GM12873 (cell line): ENCODE measurements around the gene RIN3.

Experiments used
- TF ChIP-seq, protein P1 (sequence below): IDR thresholded peaks from 2 replicates; pipeline ENCODE4 v1.5.1; 2012; ENCODE audit warnings: low read depth, mild to moderate bottlenecking, moderate library complexity, low read length, control low read depth; ENCODE audit not compliant: insufficient read depth; ENCODE audit errors: missing control alignments

The RIN3 gene

GRCh38 chr14:92527721-92528120 lies 14.1 kb downstream of the RIN3 start:
- TF ChIP-seq, protein P1, sequence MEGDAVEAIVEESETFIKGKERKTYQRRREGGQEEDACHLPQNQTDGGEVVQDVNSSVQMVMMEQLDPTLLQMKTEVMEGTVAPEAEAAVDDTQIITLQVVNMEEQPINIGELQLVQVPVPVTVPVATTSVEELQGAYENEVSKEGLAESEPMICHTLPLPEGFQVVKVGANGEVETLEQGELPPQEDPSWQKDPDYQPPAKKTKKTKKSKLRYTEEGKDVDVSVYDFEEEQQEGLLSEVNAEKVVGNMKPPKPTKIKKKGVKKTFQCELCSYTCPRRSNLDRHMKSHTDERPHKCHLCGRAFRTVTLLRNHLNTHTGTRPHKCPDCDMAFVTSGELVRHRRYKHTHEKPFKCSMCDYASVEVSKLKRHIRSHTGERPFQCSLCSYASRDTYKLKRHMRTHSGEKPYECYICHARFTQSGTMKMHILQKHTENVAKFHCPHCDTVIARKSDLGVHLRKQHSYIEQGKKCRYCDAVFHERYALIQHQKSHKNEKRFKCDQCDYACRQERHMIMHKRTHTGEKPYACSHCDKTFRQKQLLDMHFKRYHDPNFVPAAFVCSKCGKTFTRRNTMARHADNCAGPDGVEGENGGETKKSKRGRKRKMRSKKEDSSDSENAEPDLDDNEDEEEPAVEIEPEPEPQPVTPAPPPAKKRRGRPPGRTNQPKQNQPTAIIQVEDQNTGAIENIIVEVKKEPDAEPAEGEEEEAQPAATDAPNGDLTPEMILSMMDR, result no peak

DNA sequence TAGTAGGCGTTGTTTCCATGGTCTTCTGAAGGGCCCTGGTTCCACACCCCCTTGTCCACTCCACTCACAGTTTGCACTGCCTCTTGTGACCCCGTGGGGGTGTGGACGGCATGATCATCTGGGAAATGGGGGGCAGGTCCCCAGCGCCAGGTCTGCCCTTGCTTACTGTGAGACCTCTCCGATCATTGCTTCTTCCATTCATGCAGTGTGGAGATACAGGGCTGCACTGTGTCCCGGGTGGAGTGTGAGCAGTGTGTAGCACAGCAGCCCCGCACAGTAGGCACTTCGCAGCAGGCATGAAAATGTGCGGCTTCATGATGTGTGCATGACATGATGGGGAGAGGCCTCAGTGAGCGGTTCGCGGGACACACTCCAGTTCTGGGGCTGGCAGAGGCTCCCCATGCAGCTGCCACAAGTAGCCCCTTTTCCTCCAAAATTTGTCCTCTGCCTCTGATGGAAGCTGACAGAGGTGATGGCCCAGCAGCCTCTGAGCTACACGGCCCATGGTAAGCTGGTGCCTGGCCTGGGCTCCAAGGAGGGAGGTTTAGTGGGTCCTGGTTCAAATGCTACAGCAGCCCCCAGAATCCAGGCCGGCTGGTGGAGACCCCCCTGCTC lies 15.0 kb downstream of the RIN3 start:
- TF ChIP-seq, protein P1, result no peak

DNA sequence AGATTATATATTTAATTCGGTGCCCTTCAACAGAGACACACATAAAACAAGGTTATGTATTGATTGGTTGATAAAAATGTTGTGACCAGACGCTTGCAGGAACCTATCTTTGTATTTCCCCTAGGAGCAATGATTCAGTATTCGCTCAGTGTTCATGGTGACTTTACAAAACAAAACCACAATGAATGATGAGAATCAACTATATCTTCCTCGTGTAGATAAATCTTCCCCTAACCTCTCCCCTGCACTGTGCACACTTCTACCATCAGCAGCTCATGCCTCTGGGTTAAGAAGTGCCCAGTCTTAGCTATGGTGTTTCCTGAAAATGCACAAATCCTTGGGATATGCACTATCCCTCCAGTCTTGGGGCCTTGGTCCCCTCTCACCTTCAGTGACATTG lies 16.3 kb downstream of the RIN3 start:
- TF ChIP-seq, protein P1, result no peak

- TF ChIP-seq, protein P1, result no peak
These were observed 17.7 kb downstream of the RIN3 start for GRCh38 chr14:92531106-92531873.

GRCh38 chr14:92532490-92533163 lies 19.0 kb downstream of the RIN3 start:
- TF ChIP-seq, protein P1, result no peak

- TF ChIP-seq, protein P1, result no peak
These were observed 21.5 kb downstream of the RIN3 start for GRCh38 chr14:92534932-92535643.
